ENCODE measurements around the gene ATP4A. TPM values are rescaled to one million over a fixed set of nuclear protein-coding genes. Genes with fewer than 3 reads are reported as not detected.

Gene ATP4A
- total and polyA plus RNA-seq, 2 donors (not counting 1 experiment from before 2014, with no cell fraction given): not detected

DNA sequence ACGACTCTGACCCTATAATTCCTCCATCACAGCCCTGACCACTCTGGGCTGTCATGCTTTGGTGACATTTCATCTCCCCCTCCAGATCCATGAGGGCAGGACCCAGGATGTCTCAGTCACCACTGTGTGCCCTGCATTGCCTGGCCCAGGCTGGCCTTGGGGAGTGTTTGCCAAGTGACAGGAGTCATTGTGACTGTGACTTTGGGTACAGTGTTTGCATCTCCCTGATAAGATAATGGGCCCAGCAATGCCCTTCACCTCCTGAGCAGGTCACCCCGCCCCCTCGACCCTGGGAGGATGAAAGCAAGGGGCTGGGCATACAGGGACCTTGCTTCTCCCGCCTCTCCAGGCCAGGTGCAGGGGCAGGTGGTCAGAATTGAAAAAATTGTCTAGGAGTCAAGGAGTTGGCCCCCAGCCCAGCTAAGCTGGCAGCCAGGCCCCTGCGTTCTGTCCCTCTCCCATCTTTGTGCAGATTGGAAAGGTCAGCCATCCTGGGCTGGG, 5.9 kb upstream of the ATP4A start:
- Histone ChIP-seq H3K4me2 (replicated peaks; ENCODE audit: low read depth, low read length, poor library complexity, severe bottlenecking) (no peak overlapping the region), H3K27me3 (replicated peaks in 1 of 4; ENCODE audit: control extremely low read depth in 1 of 4, control insufficient read depth in 3 of 4, insufficient read depth in 4 of 4, low read length in 3 of 4) (peaks cover 0 to 24% (median 0%) of the 10 kb centered on the region in 4 experiments), H2AFZ (ENCODE audit: insufficient read depth, low read depth, low read length, poor library complexity, severe bottlenecking) (no peak overlapping the region), H3K79me2 (ENCODE audit: control insufficient read depth, insufficient read depth, low read length) (no peaks in the 10 kb centered on the region), H4K20me1 (ENCODE audit: control insufficient read depth, insufficient read depth, low read length, poor library complexity, severe bottlenecking) (no peaks in the 10 kb centered on the region), H3K9ac (ENCODE audit: low read length) (no peak overlapping the region), H3K9me3 (ENCODE audit: control extremely low read depth in 1 of 3, control insufficient read depth in 2 of 3, insufficient read depth in 1 of 3, low read length in 2 of 3) (peaks cover 0 to 6% (median 0%) of the 10 kb centered on the region in 3 donors), H3K4me1 (ENCODE audit: control insufficient read depth in 2 of 2, insufficient read depth in 2 of 2, low read length in 2 of 2) (no peaks in the 10 kb centered on the region), H3K4me3 (ENCODE audit: control extremely low read depth in 1 of 5, extremely low read depth in 1 of 5, insufficient read depth in 1 of 5, low read depth in 2 of 5, low read length in 4 of 5) (no peak overlapping the region), H3K27ac (ENCODE audit: low read length in 2 of 2) (no peak overlapping the region), H3K36me3 (replicated peaks in 1 of 2; ENCODE audit: control extremely low read depth in 1 of 2, control insufficient read depth in 1 of 2, extremely low read depth in 1 of 2, insufficient read depth in 2 of 2, low read length in 1 of 2) (no peaks in the 10 kb centered on the region)
- ChIA-PET POLR2A (no interaction called here), CTCF (interaction anchor here (0.7 kb wide), 1 partner anchor 20 kb away, joined by 3 read pairs; no protein-coding TSS in a partner anchor)
- no peak overlapping the region for H3K4me3 Mint-ChIP-seq
- no peak for TF ChIP-seq EZH2 (IDR thresholded peaks at IDR 0.05; ENCODE audit: borderline replicate concordance, insufficient read depth, low read depth, low read length, poor library complexity, severe bottlenecking)
- H3K27me3 Mint-ChIP-seq: peaks cover 41% of the 10 kb centered on the region
- H3K9me3 Mint-ChIP-seq (ENCODE audit: insufficient read depth): peaks cover 3% of the 10 kb centered on the region
- no peak for ATAC-seq (ENCODE audit: low read depth)
- WGBS (ENCODE audit: insufficient coverage): 72% methylated on average over 5 of the region's 5 CpGs
- H3K4me1 Mint-ChIP-seq: no peaks in the 10 kb centered on the region
- H3K27ac Mint-ChIP-seq: no peak overlapping the region
- no peak for DNase-seq
- intact Hi-C loops (cut with micrococcal nuclease): no loop called here

DNA sequence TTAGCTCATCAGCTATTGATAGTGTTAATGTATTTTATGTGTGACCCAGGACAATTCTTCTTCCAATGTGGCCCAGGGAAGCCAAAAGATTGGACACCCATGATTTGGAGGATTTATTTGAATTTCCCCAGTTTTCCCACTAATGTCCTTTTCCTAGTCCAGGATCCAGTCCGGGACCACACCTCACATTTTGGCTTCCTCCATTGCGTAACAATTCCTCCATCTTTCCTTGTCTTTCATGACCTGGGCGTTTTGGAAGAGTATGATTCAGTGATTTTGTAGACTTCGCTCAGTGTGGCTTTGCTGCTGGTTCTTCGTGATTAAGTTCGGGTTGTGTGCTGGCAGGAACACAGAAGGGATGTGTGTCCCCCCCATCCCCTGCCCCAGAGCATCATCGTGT, 3.3 kb upstream of the ATP4A start:
- Histone ChIP-seq H3K4me2 (replicated peaks; ENCODE audit: low read depth, low read length, poor library complexity, severe bottlenecking) (no peak overlapping the region), H3K36me3 (replicated peaks in 1 of 2; ENCODE audit: control extremely low read depth in 1 of 2, control insufficient read depth in 1 of 2, extremely low read depth in 1 of 2, insufficient read depth in 2 of 2, low read length in 1 of 2) (no peaks in the 10 kb centered on the region), H2AFZ (ENCODE audit: insufficient read depth, low read depth, low read length, poor library complexity, severe bottlenecking) (no peak overlapping the region), H3K9ac (ENCODE audit: low read length) (no peak overlapping the region), H3K79me2 (ENCODE audit: control insufficient read depth, insufficient read depth, low read length) (no peaks in the 10 kb centered on the region), H3K4me3 (ENCODE audit: control extremely low read depth in 1 of 5, extremely low read depth in 1 of 5, insufficient read depth in 1 of 5, low read depth in 2 of 5, low read length in 4 of 5) (no peak overlapping the region), H3K27me3 (replicated peaks in 1 of 4; ENCODE audit: control extremely low read depth in 1 of 4, control insufficient read depth in 3 of 4, insufficient read depth in 4 of 4, low read length in 3 of 4) (peaks cover 0 to 27% (median 0%) of the 10 kb centered on the region in 4 experiments), H3K27ac (ENCODE audit: low read length in 2 of 2) (no peak overlapping the region), H4K20me1 (ENCODE audit: control insufficient read depth, insufficient read depth, low read length, poor library complexity, severe bottlenecking) (no peaks in the 10 kb centered on the region), H3K9me3 (ENCODE audit: control extremely low read depth in 1 of 3, control insufficient read depth in 2 of 3, insufficient read depth in 1 of 3, low read length in 2 of 3) (peaks cover 0 to 4% (median 0%) of the 10 kb centered on the region in 3 donors), H3K4me1 (ENCODE audit: control insufficient read depth in 2 of 2, insufficient read depth in 2 of 2, low read length in 2 of 2) (no peaks in the 10 kb centered on the region)
- no peak for ATAC-seq (ENCODE audit: low read depth)
- H3K4me3 Mint-ChIP-seq: no peak overlapping the region
- ChIA-PET POLR2A (no interaction called here), CTCF (no interaction called here)
- no peak for TF ChIP-seq EZH2 (IDR thresholded peaks at IDR 0.05; ENCODE audit: borderline replicate concordance, insufficient read depth, low read depth, low read length, poor library complexity, severe bottlenecking)
- TF ChIP-seq, protein P1, sequence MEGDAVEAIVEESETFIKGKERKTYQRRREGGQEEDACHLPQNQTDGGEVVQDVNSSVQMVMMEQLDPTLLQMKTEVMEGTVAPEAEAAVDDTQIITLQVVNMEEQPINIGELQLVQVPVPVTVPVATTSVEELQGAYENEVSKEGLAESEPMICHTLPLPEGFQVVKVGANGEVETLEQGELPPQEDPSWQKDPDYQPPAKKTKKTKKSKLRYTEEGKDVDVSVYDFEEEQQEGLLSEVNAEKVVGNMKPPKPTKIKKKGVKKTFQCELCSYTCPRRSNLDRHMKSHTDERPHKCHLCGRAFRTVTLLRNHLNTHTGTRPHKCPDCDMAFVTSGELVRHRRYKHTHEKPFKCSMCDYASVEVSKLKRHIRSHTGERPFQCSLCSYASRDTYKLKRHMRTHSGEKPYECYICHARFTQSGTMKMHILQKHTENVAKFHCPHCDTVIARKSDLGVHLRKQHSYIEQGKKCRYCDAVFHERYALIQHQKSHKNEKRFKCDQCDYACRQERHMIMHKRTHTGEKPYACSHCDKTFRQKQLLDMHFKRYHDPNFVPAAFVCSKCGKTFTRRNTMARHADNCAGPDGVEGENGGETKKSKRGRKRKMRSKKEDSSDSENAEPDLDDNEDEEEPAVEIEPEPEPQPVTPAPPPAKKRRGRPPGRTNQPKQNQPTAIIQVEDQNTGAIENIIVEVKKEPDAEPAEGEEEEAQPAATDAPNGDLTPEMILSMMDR (IDR thresholded peaks at IDR 0.05): no peak
- intact Hi-C loops (cut with micrococcal nuclease): no loop called here
- H3K9me3 Mint-ChIP-seq (ENCODE audit: insufficient read depth): no peaks in the 10 kb centered on the region
- H3K27me3 Mint-ChIP-seq: peaks cover 40% of the 10 kb centered on the region
- DNase-seq: no peak
- no peaks in the 10 kb centered on the region for H3K4me1 Mint-ChIP-seq
- H3K27ac Mint-ChIP-seq: no peak overlapping the region
- 74% methylated on average over 2 of the region's 7 CpGs for WGBS (ENCODE audit: insufficient coverage)

All from B cell (primary cell).